Measurements from ENCODE around the gene SWT1.

Gene SWT1

GRCh38 chr1:185111873-185112272 lies 45.1 kb upstream of the SWT1 start:
- H3K79me2 ChIP-seq (ENCODE audit: insufficient read depth, low read length): no peaks in the 10 kb centered on the region
- H3F3A ChIP-seq (ENCODE audit: low read depth): no peaks in the 10 kb centered on the region
- H3K4me2 ChIP-seq (ENCODE audit: low read depth, low read length, poor library complexity, severe bottlenecking): no peak overlapping the region
- H3K4me3 ChIP-seq (ENCODE audit: low read length, poor library complexity, severe bottlenecking): no peak overlapping the region
- 0 out of 2 replicates have a peak, but pooled peaks cover 4% of the 10 kb centered on the region for H3K9me3 ChIP-seq (ENCODE audit: insufficient read depth, low read depth, low read length)
- H4K20me1 ChIP-seq (ENCODE audit: insufficient read depth, low read length, poor library complexity, severe bottlenecking): no peaks in the 10 kb centered on the region
- no peaks in the 10 kb centered on the region for H3K4me1 ChIP-seq (ENCODE audit: insufficient read depth, low read length, poor library complexity, severe bottlenecking)
- no peak overlapping the region for H3K9ac ChIP-seq (ENCODE audit: low read depth, low read length, poor library complexity, severe bottlenecking)
- TF ChIP-seq EZH2phosphoT487 (IDR thresholded peaks at IDR 0.05; ENCODE audit: borderline replicate concordance) (no peak), CTCF (conservative IDR thresholded peaks at IDR 0.05; ENCODE audit: low read length) (no peak)
- no peaks in the 10 kb centered on the region for H3K9me2 ChIP-seq (replicated peaks; ENCODE audit: low read depth, low read length)
- no peaks in the 10 kb centered on the region for H3K27me3 ChIP-seq (ENCODE audit: insufficient read depth, low read length, poor library complexity, severe bottlenecking)
- no peak overlapping the region for H2AFZ ChIP-seq (ENCODE audit: low read length)
- H3K36me3 ChIP-seq (ENCODE audit: insufficient read depth, low read length): no peaks in the 10 kb centered on the region

DNA sequence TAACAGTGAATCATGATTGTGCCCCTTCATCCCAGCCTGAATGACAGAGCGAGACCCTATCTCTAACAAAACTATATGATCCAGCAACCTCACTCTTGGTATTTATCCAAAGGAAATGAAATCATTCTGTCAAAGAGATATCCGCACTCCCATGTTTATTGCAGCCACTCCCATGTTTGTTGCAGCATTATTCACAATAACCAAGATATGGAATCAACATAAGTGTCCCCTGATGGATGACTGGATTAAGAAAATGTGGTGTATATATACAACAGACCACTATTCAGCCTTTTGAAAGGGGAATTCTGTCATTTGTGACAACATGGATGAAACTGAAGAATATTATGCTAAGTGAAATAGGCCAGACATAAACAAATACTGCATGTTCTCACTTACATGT lies 44.6 kb upstream of the SWT1 start:
- Histone ChIP-seq H3K27me3 (ENCODE audit: insufficient read depth, low read length, poor library complexity, severe bottlenecking) (no peaks in the 10 kb centered on the region), H2AFZ (ENCODE audit: low read length) (no peak overlapping the region), H3K9me2 (replicated peaks; ENCODE audit: low read depth, low read length) (no peaks in the 10 kb centered on the region), H3K4me1 (ENCODE audit: insufficient read depth, low read length, poor library complexity, severe bottlenecking) (no peaks in the 10 kb centered on the region), H3K9me3 (ENCODE audit: insufficient read depth, low read depth, low read length) (0 out of 2 replicates have a peak, but pooled peaks cover 4% of the 10 kb centered on the region), H3K4me2 (ENCODE audit: low read depth, low read length, poor library complexity, severe bottlenecking) (no peak overlapping the region), H4K20me1 (ENCODE audit: insufficient read depth, low read length, poor library complexity, severe bottlenecking) (no peaks in the 10 kb centered on the region), H3K79me2 (ENCODE audit: insufficient read depth, low read length) (no peaks in the 10 kb centered on the region), H3K4me3 (ENCODE audit: low read length, poor library complexity, severe bottlenecking) (no peak overlapping the region), H3K36me3 (ENCODE audit: insufficient read depth, low read length) (no peaks in the 10 kb centered on the region), H3F3A (ENCODE audit: low read depth) (no peaks in the 10 kb centered on the region), H3K9ac (ENCODE audit: low read depth, low read length, poor library complexity, severe bottlenecking) (no peak overlapping the region)
- no peak for TF ChIP-seq EZH2phosphoT487 (IDR thresholded peaks at IDR 0.05; ENCODE audit: borderline replicate concordance)
- TF ChIP-seq CTCF (conservative IDR thresholded peaks at IDR 0.05; ENCODE audit: low read length): no peak

DNA sequence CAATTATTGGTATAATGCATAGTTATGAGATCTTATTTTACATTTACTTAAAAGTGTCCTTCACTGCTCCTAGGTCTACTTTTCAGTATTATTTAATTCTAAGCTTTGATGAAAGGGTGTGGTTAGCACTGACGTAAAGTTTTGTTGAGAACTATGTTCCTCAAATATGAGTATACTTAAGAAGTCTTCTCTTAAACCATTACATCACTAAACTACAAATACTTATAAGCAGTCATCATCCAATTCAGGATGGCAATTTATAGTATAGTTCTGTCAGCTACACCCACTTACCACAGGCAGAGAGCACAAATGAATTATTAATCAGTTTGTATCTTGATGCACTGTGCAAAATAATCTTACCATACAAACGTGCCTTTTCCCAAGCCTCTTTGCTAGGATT lies 27.3 kb upstream of the SWT1 start:
- H4K20me1 ChIP-seq (ENCODE audit: insufficient read depth, low read length, poor library complexity, severe bottlenecking): no peaks in the 10 kb centered on the region
- no peaks in the 10 kb centered on the region for H3K27me3 ChIP-seq (ENCODE audit: insufficient read depth, low read length, poor library complexity, severe bottlenecking)
- peaks cover 3% of the 10 kb centered on the region; the same call in 1 of the 2 replicates for H3K36me3 ChIP-seq (ENCODE audit: insufficient read depth, low read length)
- H2AFZ ChIP-seq (ENCODE audit: low read length): no peak overlapping the region
- H3K4me2 ChIP-seq (ENCODE audit: low read depth, low read length, poor library complexity, severe bottlenecking): no peak overlapping the region
- H3K4me3 ChIP-seq (ENCODE audit: low read length, poor library complexity, severe bottlenecking): no peak overlapping the region
- no peaks in the 10 kb centered on the region for H3K4me1 ChIP-seq (ENCODE audit: insufficient read depth, low read length, poor library complexity, severe bottlenecking)
- no peak overlapping the region for H3K9ac ChIP-seq (ENCODE audit: low read depth, low read length, poor library complexity, severe bottlenecking)
- no peak for TF ChIP-seq EZH2phosphoT487 (IDR thresholded peaks at IDR 0.05; ENCODE audit: borderline replicate concordance)
- no peaks in the 10 kb centered on the region for H3F3A ChIP-seq (ENCODE audit: low read depth)
- no peaks in the 10 kb centered on the region for H3K79me2 ChIP-seq (ENCODE audit: insufficient read depth, low read length)
- H3K9me2 ChIP-seq (replicated peaks; ENCODE audit: low read depth, low read length): no peaks in the 10 kb centered on the region
- H3K9me3 ChIP-seq (ENCODE audit: insufficient read depth, low read depth, low read length): no peaks in the 10 kb centered on the region

DNA sequence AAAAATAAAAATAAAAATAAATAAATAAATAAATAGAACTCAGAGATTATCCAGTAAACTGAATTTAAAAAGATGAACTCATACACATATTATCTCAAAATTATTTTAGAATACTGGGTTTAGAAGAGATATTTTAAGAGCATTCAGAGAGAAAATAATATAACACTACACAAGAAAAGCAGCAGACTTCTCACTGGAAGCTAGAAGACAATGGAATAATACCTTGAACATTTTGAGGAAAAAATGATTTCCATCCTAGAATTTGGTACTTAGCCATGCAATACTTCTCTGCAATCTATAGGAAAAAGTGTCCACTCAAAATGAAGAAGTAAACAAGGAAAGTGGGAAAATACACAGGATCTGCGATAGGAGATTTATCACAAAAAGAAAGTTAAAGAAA lies 24.4 kb upstream of the SWT1 start:
- TF ChIP-seq EZH2phosphoT487 (IDR thresholded peaks at IDR 0.05; ENCODE audit: borderline replicate concordance): no peak
- TF ChIP-seq CTCF (conservative IDR thresholded peaks at IDR 0.05; ENCODE audit: low read length): no peak
- no peak overlapping the region for H3K4me3 ChIP-seq (ENCODE audit: low read length, poor library complexity, severe bottlenecking)
- H3K36me3 ChIP-seq (ENCODE audit: insufficient read depth, low read length): peaks cover 3% of the 10 kb centered on the region; the same call in 1 of the 2 replicates
- no peaks in the 10 kb centered on the region for H3K79me2 ChIP-seq (ENCODE audit: insufficient read depth, low read length)
- H3K27me3 ChIP-seq (ENCODE audit: insufficient read depth, low read length, poor library complexity, severe bottlenecking): no peaks in the 10 kb centered on the region
- H2AFZ ChIP-seq (ENCODE audit: low read length): no peak overlapping the region
- H3K4me2 ChIP-seq (ENCODE audit: low read depth, low read length, poor library complexity, severe bottlenecking): no peak overlapping the region
- no peaks in the 10 kb centered on the region for H3K9me2 ChIP-seq (replicated peaks; ENCODE audit: low read depth, low read length)
- no peaks in the 10 kb centered on the region for H3K9me3 ChIP-seq (ENCODE audit: insufficient read depth, low read depth, low read length)
- no peaks in the 10 kb centered on the region for H4K20me1 ChIP-seq (ENCODE audit: insufficient read depth, low read length, poor library complexity, severe bottlenecking)
- H3F3A ChIP-seq (ENCODE audit: low read depth): no peaks in the 10 kb centered on the region
- no peaks in the 10 kb centered on the region for H3K4me1 ChIP-seq (ENCODE audit: insufficient read depth, low read length, poor library complexity, severe bottlenecking)
- no peak overlapping the region for H3K9ac ChIP-seq (ENCODE audit: low read depth, low read length, poor library complexity, severe bottlenecking)

Data from Loucy (cell line).